Testis (tissue), 3 donors: ENCODE measurements around the gene CCDC30. TPM values are rescaled to one million over a fixed set of nuclear protein-coding genes. Genes with fewer than 3 reads are reported as not detected.
"Not testable (repeated sequence)": the region's sequence is repeated elsewhere in the genome, so short reads cannot be mapped to it uniquely, and the experiment has no call there.

Source experiments
- DNase-seq: peaks from one replicate; pipeline ENCODE4 v3.0.0-alpha.2; 2019
- H3K27ac ChIP-seq, 2 donors: fragments of 200-600 bp; sonication (generic); one replicate each; pipeline ENCODE4 v1.5.1; 2019
- H3K27me3 ChIP-seq: fragments of 200-600 bp; sonication (generic); one replicate; pipeline ENCODE4 v1.5.1; 2019
- H3K36me3 ChIP-seq: fragments of 200-600 bp; sonication (generic); one replicate; pipeline ENCODE4 v1.5.1; 2017; ENCODE audit warnings: low read depth; ENCODE audit errors: missing control alignments
- H3K4me1 ChIP-seq: fragments of 200-600 bp; sonication (generic); one replicate; pipeline ENCODE4 v1.5.1; 2019
- H3K4me3 ChIP-seq, 2 donors: fragments of 200-600 bp; sonication (generic); one replicate each; pipeline ENCODE4 v1.5.1; 2017 to 2019
- H3K9me3 ChIP-seq: fragments of 200-600 bp; sonication (generic); one replicate; pipeline ENCODE4 v1.5.1; 2017
- POLR2A ChIP-seq: fragments of 450-650 bp; IDR thresholded peaks from one replicate; pipeline ENCODE4 v1.6.1; 2017; ENCODE audit warnings: antibody characterized with exemption, mild to moderate bottlenecking, moderate library complexity
- WGBS, 2 donors: methylation state at CpG; one replicate each; pipeline ENCODE4 v1.1.5; 2018; 5-methylcytosine and 5-hydroxymethylcytosine counted together
- intact Hi-C: fragments of 100-400 bp; cut with DNase I; formaldehyde crosslinking; loops from one replicate; pipeline ENCODE4 v1.15.1; 2023; ENCODE audit warnings: low total_unique reads
- polyA plus RNA-seq: library from polyadenylated mRNA; stranded (reverse); fragments of 350-450 nt; fragmentation: Illumina TruSeq; extraction: RNeasy Lipid Tissue Mini Kit (QIAGEN cat#74804); gene quantifications from one replicate; pipeline ENCODE4 v1.2.3, GENCODE V29; 2014; ENCODE audit warnings: low read depth, low replicate concordance; ENCODE audit not compliant: insufficient read depth
- total RNA-seq, 2 donors: library from RNA; depleted of rRNA; stranded (reverse); fragments of >200 nt; gene quantifications; one replicate each; pipeline ENCODE4 v1.2.3, GENCODE V29; 2016
- TF ChIP-seq, protein P1 (sequence below), 3 experiments: fragments of 450-650 bp in 2 of 3; fragments of 200-600 bp in 1 of 3; sonication (generic) in 1 of 3; IDR thresholded peaks; one replicate each; pipeline ENCODE4 v1.5.1; 2016 to 2019; ENCODE audit warnings: antibody characterized with exemption in 3 of 3, mild to moderate bottlenecking in 2 of 3, moderate library complexity in 1 of 3

Gene CCDC30
- total and polyA plus RNA-seq, 3 donors from 2014 or later = 5.8 to 16.1 (median 14.6) TPM

DNA sequence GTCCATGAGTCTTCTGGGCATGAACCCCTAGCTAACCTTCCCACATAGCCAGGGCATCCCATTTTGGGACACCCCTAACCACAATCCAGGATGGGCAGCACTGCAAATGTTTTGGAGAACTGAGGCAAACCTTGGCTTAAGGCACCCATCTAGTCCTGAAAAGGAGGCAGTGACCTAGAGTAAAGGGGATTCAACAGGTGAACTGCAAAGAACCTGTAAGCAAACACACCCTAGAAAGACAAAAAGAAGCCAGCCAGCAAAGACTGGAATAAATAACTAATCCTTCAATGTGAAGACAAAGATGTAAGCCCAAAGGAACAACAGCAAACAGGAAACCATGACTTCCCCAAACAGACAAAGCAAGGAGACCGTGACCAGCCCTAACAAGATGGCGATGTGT, 138.4 kb downstream of the CCDC30 start:
- no peak overlapping the region for H3K27ac ChIP-seq
- H3K27me3 ChIP-seq = no peaks in the 10 kb centered on the region
- no peak for DNase-seq
- H3K36me3 ChIP-seq = no peaks in the 10 kb centered on the region
- TF ChIP-seq POLR2A = no peak
- TF ChIP-seq, protein P1, sequence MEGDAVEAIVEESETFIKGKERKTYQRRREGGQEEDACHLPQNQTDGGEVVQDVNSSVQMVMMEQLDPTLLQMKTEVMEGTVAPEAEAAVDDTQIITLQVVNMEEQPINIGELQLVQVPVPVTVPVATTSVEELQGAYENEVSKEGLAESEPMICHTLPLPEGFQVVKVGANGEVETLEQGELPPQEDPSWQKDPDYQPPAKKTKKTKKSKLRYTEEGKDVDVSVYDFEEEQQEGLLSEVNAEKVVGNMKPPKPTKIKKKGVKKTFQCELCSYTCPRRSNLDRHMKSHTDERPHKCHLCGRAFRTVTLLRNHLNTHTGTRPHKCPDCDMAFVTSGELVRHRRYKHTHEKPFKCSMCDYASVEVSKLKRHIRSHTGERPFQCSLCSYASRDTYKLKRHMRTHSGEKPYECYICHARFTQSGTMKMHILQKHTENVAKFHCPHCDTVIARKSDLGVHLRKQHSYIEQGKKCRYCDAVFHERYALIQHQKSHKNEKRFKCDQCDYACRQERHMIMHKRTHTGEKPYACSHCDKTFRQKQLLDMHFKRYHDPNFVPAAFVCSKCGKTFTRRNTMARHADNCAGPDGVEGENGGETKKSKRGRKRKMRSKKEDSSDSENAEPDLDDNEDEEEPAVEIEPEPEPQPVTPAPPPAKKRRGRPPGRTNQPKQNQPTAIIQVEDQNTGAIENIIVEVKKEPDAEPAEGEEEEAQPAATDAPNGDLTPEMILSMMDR (IDR thresholded peaks at IDR 0.05) = no peak
- 95 to 97% methylated on average over 2 of the region's 2 CpGs for WGBS, 2 donors
- H3K4me3 ChIP-seq = no peak overlapping the region
- H3K9me3 ChIP-seq = no peaks in the 10 kb centered on the region
- intact Hi-C loops = no loop called here
- H3K4me1 ChIP-seq = no peaks in the 10 kb centered on the region

DNA sequence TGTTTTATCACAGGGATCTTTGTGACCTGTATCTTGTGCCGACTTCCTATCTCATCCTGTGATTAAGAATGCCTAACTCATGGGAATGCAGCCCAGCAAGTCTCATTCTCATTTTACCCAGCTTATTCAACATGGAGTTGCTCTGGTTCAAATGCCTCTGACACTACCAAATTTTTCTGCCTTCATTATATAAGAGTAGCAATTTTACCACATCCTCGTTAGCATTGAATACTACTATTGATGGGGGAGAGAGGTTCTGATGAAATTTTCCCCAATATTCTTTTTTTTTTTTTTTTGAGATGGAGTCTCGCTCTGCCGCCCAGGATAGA, 150.7 kb downstream of the CCDC30 start:
- TF ChIP-seq, protein P1 (IDR thresholded peaks at IDR 0.05) = no peak
- no peak for TF ChIP-seq POLR2A
- WGBS, 2 donors = 54 to 83% methylated on average over 4 of the region's 4 CpGs
- Histone ChIP-seq H3K9me3 (no peaks in the 10 kb centered on the region), H3K4me3 (no peak overlapping the region), H3K4me1 (no peaks in the 10 kb centered on the region), H3K27me3 (no peaks in the 10 kb centered on the region), H3K36me3 (no peaks in the 10 kb centered on the region), H3K27ac (no peak overlapping the region)
- DNase-seq = no peak
- intact Hi-C loops = no loop called here

DNA sequence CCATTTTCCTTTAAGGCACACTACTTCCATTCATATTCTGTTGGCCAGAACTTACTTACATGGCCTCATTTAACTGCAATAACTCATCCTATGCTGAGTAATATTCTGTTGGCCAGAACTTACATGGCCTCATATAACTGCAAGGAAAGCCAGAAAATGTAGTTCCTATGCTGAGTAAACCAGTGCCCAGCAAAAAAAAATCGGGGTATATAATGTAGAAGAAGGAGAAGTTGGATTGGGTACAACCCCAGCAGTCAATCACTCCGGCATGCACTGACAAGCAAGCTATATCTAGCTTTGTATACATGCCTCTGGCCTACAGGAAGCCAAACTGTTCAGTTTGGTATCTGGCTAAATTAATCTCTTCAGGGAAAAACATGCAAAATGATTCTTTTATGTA, 155.8 kb downstream of the CCDC30 start:
- Histone ChIP-seq H3K4me1 (no peaks in the 10 kb centered on the region), H3K27me3 (no peaks in the 10 kb centered on the region), H3K9me3 (no peaks in the 10 kb centered on the region), H3K27ac (no peak overlapping the region), H3K36me3 (no peaks in the 10 kb centered on the region), H3K4me3 (no peak overlapping the region)
- intact Hi-C loops = no loop called here
- DNase-seq = no peak
- TF ChIP-seq POLR2A = no peak
- TF ChIP-seq, protein P1 (IDR thresholded peaks at IDR 0.05) = no peak
- WGBS, 2 donors = 88 to 90% methylated on average over 2 of the region's 2 CpGs

DNA sequence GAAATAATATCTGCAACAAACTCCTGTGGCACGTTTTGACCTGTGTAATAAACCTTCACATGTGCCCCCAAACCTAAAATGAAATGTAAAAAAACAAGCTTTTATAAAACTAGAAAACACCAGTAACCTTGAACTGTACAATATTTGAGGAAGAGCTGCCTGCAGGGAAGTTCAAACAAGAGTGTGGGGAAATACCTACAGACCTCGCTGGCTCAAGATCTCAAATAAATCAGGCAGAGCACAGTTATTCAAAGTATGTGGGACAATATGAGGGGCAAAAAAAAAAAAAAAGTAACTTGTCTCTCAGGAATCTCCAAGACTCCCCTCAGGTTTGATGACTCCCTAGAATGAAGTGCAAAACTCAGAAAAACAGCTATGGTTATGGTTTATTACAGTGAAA, 157.2 kb downstream of the CCDC30 start:
- WGBS, 2 donors = 38 to 50% methylated on average over 2 of the region's 2 CpGs
- TF ChIP-seq POLR2A = no peak
- TF ChIP-seq, protein P1 (IDR thresholded peaks at IDR 0.05) = no peak

DNA sequence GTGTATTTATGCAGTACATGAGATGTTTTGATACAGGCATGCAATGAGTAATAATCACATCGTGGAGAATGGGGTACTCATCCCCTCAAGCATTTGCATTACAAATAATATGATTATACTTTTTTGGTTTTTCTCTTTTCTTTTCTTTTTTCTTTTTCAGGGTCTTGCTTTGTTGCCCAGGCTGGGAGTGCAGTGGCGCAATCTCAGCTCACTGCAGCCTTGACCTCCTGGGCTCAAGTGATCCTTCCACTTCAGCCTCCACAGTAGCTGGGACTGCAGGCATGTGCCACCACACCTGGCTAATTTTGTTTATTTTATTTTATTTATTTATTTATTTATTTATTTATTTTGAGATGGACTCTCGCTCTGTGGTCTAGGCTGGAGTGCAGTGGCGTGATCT, 158.1 kb downstream of the CCDC30 start:
- H3K9me3 ChIP-seq, H3K4me1 ChIP-seq, intact Hi-C loops, H3K4me3 ChIP-seq, DNase-seq, H3K27ac ChIP-seq, H3K27me3 ChIP-seq, H3K36me3 ChIP-seq: not testable (repeated sequence)
- WGBS, 2 donors = 90 to 94% methylated on average over 4 of the region's 4 CpGs

More for the DNA sequence above, 157.2 kb downstream of the CCDC30 start:
- no peaks in the 10 kb centered on the region for H3K36me3 ChIP-seq
- H3K4me1 ChIP-seq = no peaks in the 10 kb centered on the region
- no peak for DNase-seq
- no peaks in the 10 kb centered on the region for H3K9me3 ChIP-seq
- H3K27ac ChIP-seq = no peak overlapping the region
- intact Hi-C loops = no loop called here
- H3K27me3 ChIP-seq = no peaks in the 10 kb centered on the region
- no peak overlapping the region for H3K4me3 ChIP-seq

DNA sequence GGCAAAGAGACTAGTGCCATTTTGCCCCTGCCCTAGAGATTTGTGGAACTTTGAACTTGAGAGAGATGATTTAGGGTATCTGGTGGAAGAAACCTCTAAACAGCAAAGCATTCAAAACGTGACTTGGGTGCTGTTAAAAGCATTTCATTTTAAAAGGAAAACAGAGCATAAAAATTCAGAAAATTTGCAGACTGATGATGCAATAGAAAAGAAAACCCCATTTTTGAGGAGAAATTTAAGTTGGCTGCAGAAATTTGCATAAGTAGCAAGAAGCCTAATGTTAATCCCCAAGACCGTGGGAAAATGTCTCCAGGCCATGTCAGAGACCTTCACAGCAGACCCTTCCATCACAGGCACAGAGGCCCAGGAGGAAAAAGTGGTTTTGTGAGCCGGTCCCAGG, 164.1 kb downstream of the CCDC30 start:
- H3K9me3 ChIP-seq, H3K27me3 ChIP-seq, H3K4me3 ChIP-seq, H3K36me3 ChIP-seq, H3K27ac ChIP-seq, H3K4me1 ChIP-seq, DNase-seq, intact Hi-C loops: not testable (repeated sequence)
- 91 to 94% methylated on average over 3 of the region's 3 CpGs for WGBS, 2 donors
